Stimulated activated CD8-positive, alpha-beta memory T cell treated with anti-CD3 and anti-CD28 coated beads, Interleukin-12 subunit alpha, Interleukin-12 subunit beta, amount 100 ng/mL, for 1 hour (primary cell): ENCODE measurements around the gene EGFL7.

ENCODE experiments used
- DNase-seq: peaks from one replicate; pipeline ENCODE4 v3.0.0-alpha.2; 2020; ENCODE audit warnings: low read depth

Gene EGFL7

DNA sequence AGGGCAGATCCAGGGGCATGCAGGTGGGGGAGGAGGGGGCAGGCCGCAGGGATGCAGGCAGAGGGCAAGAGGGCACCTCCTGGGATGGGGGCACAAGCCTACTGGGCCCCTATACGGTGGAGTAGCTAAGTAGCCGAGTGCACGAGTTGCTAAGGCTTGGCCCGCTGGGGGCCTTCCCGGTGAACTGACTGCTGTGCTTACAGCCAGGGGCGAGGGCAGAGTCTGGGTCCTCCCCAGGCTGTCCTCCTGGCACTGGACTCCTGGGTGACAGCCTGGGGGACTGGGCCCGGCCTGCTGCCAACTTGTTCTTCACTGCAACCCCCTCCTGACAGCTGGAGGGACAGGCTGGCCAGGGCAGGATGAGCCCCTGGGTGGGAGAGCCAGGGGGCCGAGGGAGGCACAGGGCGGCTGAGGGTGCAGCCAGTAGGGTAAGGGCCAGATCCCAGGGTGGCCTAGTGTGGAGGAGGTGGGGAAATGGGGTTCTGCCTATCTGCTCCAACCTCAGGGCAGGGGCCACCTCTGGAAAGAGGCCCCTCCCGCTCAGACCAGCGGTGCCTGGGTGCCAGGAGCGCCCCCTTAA is 1.7 kb upstream of the EGFL7 start:
- DNase-seq = no peak

GRCh38 chr9:136661641-136662325 is 933 bp upstream of the EGFL7 start:
- DNase-seq = no peak

DNA sequence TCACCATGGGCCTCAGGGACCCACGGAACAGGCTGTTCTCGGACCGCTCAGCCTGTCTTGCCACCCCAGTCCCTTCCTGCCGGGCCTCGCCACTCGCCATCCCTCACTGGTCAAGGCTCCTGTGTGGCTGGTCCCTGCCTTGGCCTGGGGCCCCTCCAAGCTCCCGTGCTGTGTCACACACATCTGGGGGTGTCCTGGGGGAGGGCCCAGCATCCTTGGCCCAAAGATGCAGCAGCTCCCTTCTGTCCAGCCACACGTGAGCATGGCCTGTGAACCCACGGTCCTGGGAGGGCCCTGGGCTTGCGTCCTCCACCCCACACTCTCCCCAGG is 425 bp upstream of the EGFL7 start:
- DNase-seq = no peak

- DNase-seq = no peak
These were observed 1.5 kb downstream of the EGFL7 start for GRCh38 chr9:136664000-136664915.

DNA sequence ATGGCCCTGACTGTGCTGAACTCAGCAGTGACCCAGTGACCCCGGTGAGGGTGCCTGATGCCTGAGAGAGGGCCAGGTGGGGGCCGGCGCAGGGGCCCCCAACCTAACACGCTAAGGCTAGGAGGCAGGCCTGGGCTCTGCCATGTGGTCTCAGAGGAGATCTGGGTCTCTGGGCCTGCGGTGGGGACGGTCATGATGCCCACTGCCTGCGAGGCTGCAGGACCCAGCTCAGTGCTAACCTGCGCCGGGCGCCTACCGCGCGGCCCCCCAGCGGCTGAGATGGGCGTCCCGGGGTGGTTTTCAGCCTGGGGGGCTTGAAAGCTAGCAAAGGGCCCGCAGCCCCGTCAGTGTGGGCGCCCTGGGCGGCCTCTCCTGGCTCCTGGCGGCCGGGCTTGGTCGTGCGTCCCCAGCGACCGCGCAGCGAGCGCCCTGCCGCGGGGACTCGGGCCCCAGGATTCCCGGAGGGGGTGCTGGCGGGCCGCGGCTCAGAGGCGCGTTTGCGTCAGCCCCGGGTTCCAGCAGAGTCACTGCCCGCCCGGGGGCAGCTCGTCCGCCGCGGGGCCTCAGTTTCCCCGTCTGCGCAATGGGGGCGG is 2.5 kb downstream of the EGFL7 start:
- DNase-seq = no peak

DNA sequence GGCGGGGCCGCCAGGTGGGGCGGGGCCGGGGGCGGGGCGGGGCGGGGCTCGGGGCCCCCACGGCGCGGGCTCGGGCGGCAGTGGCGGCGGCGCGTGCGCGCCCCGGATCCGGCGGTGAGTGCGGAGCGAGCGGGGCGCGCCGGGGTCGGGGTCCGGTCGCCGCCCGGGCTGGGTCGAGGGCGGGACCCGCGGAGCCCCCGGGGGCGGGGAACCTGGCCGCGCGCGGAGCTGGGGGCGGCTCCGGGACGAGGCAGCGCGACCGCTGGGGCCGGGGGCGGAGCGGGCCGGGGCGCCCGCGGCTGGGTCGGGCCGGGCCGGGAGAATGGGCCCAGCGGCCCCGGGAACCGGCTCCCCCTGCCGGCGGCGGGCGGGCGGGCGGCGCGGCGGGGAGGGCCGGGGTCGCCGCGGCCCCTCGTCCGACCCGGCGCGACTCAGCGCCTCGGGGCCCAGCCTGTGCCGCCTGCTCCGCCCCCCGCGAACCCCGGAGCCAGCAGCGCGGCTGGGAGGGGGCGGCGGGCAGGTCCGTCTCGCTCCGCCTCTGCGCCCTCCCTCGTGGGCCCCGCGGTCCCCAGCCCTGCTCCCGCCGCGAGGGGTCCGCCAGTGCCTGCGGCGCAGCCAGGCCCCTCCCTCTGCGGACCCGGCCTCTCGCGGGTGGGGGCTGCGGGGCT is 3.1 kb downstream of the EGFL7 start:
- DNase-seq = no peak

DNA sequence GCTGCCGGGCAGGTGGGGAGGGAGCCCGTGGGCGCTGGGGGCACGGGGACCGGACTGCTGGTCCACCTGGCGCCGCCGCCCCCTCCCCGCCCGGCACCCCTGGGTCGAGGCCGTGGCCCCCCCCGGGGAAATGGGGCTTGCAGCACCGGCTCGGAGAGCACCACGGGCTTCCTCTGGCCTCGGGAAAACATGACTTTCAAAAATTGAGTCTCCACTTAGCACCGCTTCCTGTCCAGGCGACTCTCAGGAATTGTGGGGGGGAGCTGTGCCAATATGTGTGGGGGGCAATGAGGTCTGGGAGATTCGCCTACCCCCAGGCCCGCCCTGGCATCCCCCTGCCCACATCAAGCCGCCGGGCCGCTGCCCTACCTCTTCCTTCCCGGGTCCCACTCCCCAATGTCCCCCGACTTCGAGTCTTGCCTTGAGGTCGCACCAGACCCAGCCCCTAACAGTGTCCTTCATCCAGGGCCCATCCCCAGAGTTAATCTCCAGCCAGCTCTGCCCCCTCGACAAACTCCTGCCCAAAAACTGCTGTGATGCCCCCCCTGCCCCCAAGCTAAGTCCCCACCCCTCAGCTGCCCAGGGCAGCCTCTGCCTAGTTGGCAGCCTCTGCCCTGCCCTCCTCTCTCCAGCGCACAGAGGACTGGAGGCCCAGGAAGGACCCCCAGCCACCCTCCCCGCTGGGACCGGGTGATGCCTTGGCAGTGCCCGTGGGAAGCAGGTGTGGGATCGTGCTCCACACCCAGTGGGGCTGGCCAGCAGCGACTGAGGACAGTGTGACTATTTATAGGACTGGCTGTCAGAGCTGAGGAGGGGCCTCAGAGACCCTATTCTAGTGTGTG is 3.9 kb downstream of the EGFL7 start:
- DNase-seq = no peak

GRCh38 chr9:136667214-136667939 is 4.7 kb downstream of the EGFL7 start:
- no peak for DNase-seq

GRCh38 chr9:136667940-136668760 is 5.4 kb downstream of the EGFL7 start:
- DNase-seq = no peak

GRCh38 chr9:136668983-136669790 is 6.5 kb downstream of the EGFL7 start:
- DNase-seq = no peak

GRCh38 chr9:136669791-136670464 is 7.2 kb downstream of the EGFL7 start:
- DNase-seq = no peak

GRCh38 chr9:136670576-136671253 is 8.0 kb downstream of the EGFL7 start:
- DNase-seq = no peak

DNA sequence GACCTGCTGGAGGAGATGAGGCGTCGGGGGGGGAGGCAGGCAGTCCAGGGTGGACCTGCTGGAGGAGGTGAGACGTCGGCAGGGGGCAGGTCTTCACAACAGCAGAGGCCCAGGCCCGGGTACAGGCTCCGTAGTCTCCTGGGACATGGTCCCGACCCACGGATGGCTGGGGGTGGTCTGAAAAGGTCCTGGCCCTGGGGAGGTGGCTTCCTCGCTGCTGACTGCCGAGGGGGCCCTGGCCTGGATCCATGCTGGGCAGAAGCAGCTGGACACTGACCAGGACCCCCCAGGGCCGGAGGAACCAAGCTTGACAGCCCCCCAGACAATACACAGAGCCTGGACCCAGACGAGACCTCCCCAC is 8.5 kb downstream of the EGFL7 start:
- no peak for DNase-seq

GRCh38 chr9:136671646-136672430 is 9.1 kb downstream of the EGFL7 start:
- no peak for DNase-seq

GRCh38 chr9:136672431-136673087 is 9.8 kb downstream of the EGFL7 start:
- DNase-seq = no peak
